H9 (cell line): ENCODE data around the gene SASH3. TPM values are rescaled to one million over a fixed set of nuclear protein-coding genes. Genes with fewer than 3 reads are reported as not detected.

Experiments used
- DNase-seq: peaks from one replicate; pipeline ENCODE4 v3.0.0-alpha.2; 2017
- H2AFZ ChIP-seq: one replicate; pipeline ENCODE4 v1.6.1; 2013; ENCODE audit warnings: mild to moderate bottlenecking, low read length, control low read depth, moderate library complexity
- H2AK5ac ChIP-seq: 2 replicates; pipeline ENCODE4 v1.6.1; 2013; ENCODE audit warnings: low read length, control low read depth, mixed read lengths; ENCODE audit not compliant: insufficient read length
- H2BK120ac ChIP-seq: one replicate; pipeline ENCODE4 v1.6.1; 2013; ENCODE audit warnings: low read depth, mild to moderate bottlenecking, low read length, control low read depth, inconsistent platforms; ENCODE audit not compliant: poor library complexity, severe bottlenecking
- H2BK12ac ChIP-seq: 2 replicates; pipeline ENCODE4 v1.6.1; 2013; ENCODE audit warnings: low read length, control low read depth, mixed read lengths, low read depth; ENCODE audit not compliant: insufficient read length
- H2BK15ac ChIP-seq: 2 replicates; pipeline ENCODE4 v1.6.1; 2013; ENCODE audit warnings: low read depth, low read length, control low read depth
- H2BK20ac ChIP-seq: one replicate; pipeline ENCODE4 v1.6.1; 2013; ENCODE audit warnings: low read depth, mild to moderate bottlenecking, low read length, control low read depth, inconsistent platforms; ENCODE audit not compliant: poor library complexity, severe bottlenecking
- H2BK5ac ChIP-seq: 2 replicates; pipeline ENCODE4 v1.6.1; 2013; ENCODE audit warnings: low read length, control low read depth, mixed read lengths; ENCODE audit not compliant: insufficient read length
- H3K14ac ChIP-seq: 2 replicates; pipeline ENCODE4 v1.6.1; 2013; ENCODE audit warnings: low read length, control low read depth; ENCODE audit not compliant: insufficient read depth
- H3K18ac ChIP-seq: 2 replicates; pipeline ENCODE4 v1.6.1; 2013; ENCODE audit warnings: low read depth, mild to moderate bottlenecking, mixed read lengths, low read length, control low read depth; ENCODE audit not compliant: insufficient read length
- H3K23ac ChIP-seq: 2 replicates; pipeline ENCODE4 v1.6.1; 2013; ENCODE audit warnings: low read length, control low read depth, mixed read lengths, low read depth; ENCODE audit not compliant: insufficient read length
- H3K23me2 ChIP-seq: 2 replicates; pipeline ENCODE4 v1.6.1; 2013; ENCODE audit warnings: low read depth, mild to moderate bottlenecking, mixed read lengths, low read length, control low read depth; ENCODE audit not compliant: insufficient read length, poor library complexity, severe bottlenecking
- H3K27ac ChIP-seq: 2 replicates; pipeline ENCODE4 v1.5.1; 2013; ENCODE audit warnings: low read length, control low read depth, mixed read lengths, low read depth; ENCODE audit not compliant: insufficient read length
- H3K27me3 ChIP-seq: 2 replicates; pipeline ENCODE4 v1.6.1; 2013; ENCODE audit warnings: low read length, control low read depth, inconsistent platforms; ENCODE audit not compliant: insufficient read depth
- H3K4ac ChIP-seq: 2 replicates; pipeline ENCODE4 v1.6.1; 2013; ENCODE audit warnings: low read depth, mild to moderate bottlenecking, control low read depth, inconsistent platforms, low read length, moderate library complexity
- H3K4me1 ChIP-seq: 2 replicates; pipeline ENCODE4 v1.6.1; 2013; ENCODE audit warnings: low read length, control low read depth, inconsistent platforms; ENCODE audit not compliant: insufficient read depth
- H3K4me2 ChIP-seq: 2 replicates; pipeline ENCODE4 v1.6.1; 2013; ENCODE audit warnings: low read length, control low read depth, mixed read lengths; ENCODE audit not compliant: insufficient read length, insufficient read depth
- H3K56ac ChIP-seq: 2 replicates; pipeline ENCODE4 v1.6.1; 2013; ENCODE audit warnings: low read depth, mild to moderate bottlenecking, mixed read lengths, low read length, control low read depth; ENCODE audit not compliant: insufficient read length
- H3K79me1 ChIP-seq: 2 replicates; pipeline ENCODE4 v1.6.1; 2013; ENCODE audit warnings: low read depth, mild to moderate bottlenecking, moderate library complexity, low read length, control low read depth, inconsistent platforms; ENCODE audit not compliant: insufficient read depth, poor library complexity, severe bottlenecking
- H3K79me2 ChIP-seq: 2 replicates; pipeline ENCODE4 v1.6.1; 2013; ENCODE audit warnings: low read length, control low read depth, inconsistent platforms; ENCODE audit not compliant: insufficient read depth
- H3K9ac ChIP-seq: 2 replicates; pipeline ENCODE4 v1.6.1; 2013; ENCODE audit warnings: low read length, control low read depth, mixed read lengths; ENCODE audit not compliant: insufficient read length; ENCODE audit errors: extremely low read depth
- H3K9me3 ChIP-seq: one replicate; pipeline ENCODE4 v1.6.1; 2013; ENCODE audit warnings: low read depth, low read length, inconsistent platforms; ENCODE audit not compliant: control insufficient read depth
- H3T11ph ChIP-seq: one replicate; pipeline ENCODE4 v1.6.1; 2013; ENCODE audit warnings: mild to moderate bottlenecking, low read length, control low read depth, inconsistent platforms
- H4K20me1 ChIP-seq: one replicate; pipeline ENCODE4 v1.6.1; 2013; ENCODE audit not compliant: control insufficient read depth, insufficient read length, insufficient read depth
- H4K5ac ChIP-seq: 2 replicates; pipeline ENCODE4 v1.6.1; 2013; ENCODE audit warnings: low read depth, mild to moderate bottlenecking, mixed read lengths, low read length, control low read depth; ENCODE audit not compliant: insufficient read length
- H4K8ac ChIP-seq: replicated peaks from 2 replicates; pipeline ENCODE4 v1.6.1; 2013; ENCODE audit warnings: low read length, control low read depth, mixed read lengths, low read depth; ENCODE audit not compliant: insufficient read length
- H4K91ac ChIP-seq: 2 replicates; pipeline ENCODE4 v1.6.1; 2013; ENCODE audit warnings: low read depth, mild to moderate bottlenecking, moderate library complexity, mixed read lengths, low read length, control low read depth; ENCODE audit not compliant: insufficient read length
- H3K27ac Mint-ChIP-seq, 3 experiments: 2 replicates in 2 of 3; 3 replicates in 1 of 3; pipeline ENCODE4 v1.8.0; 2020 to 2021; ENCODE audit warnings: mixed read lengths in 3 of 3, mild to moderate bottlenecking in 1 of 3, moderate library complexity in 1 of 3
- H3K27me3 Mint-ChIP-seq: 2 replicates; pipeline ENCODE4 v1.8.0; 2021; ENCODE audit warnings: low read depth, mild to moderate bottlenecking, moderate library complexity, mixed read lengths
- H3K36me3 Mint-ChIP-seq, 3 experiments: 2 replicates in 2 of 3; 3 replicates in 1 of 3; pipeline ENCODE4 v1.8.0; 2020 to 2021; ENCODE audit warnings: low read depth in 3 of 3, mixed read lengths in 3 of 3; ENCODE audit not compliant: insufficient read depth in 1 of 3
- H3K4me1 Mint-ChIP-seq, 2 experiments: 2 replicates each; pipeline ENCODE4 v1.8.0; 2020; ENCODE audit warnings: mixed read lengths in 2 of 2
- H3K4me3 Mint-ChIP-seq, 2 experiments: 2 replicates in 1 of 2; 3 replicates in 1 of 2; pipeline ENCODE4 v1.8.0; 2020 to 2021; ENCODE audit warnings: mild to moderate bottlenecking in 2 of 2, mixed read lengths in 2 of 2, moderate library complexity in 1 of 2
- H3K9me3 Mint-ChIP-seq, 2 experiments: 2 replicates in 1 of 2; 3 replicates in 1 of 2; pipeline ENCODE4 v1.8.0; 2020; ENCODE audit warnings: mild to moderate bottlenecking in 2 of 2, mixed read lengths in 2 of 2, moderate library complexity in 1 of 2
- WGBS: extraction: QIAGEN DNeasy Blood & Tissue Kit; methylation state at CpG from one replicate; pipeline ENCODE4 v1.1.7; 2013; ENCODE audit warnings: missing lambda C conversion rate, low lambda C conversion rate, mixed read lengths; ENCODE audit not compliant: insufficient read length; ENCODE audit errors: extremely low coverage; 5-methylcytosine and 5-hydroxymethylcytosine counted together
- total RNA-seq: library from RNA; stranded (reverse); gene quantifications from 2 replicates; pipeline ENCODE4 v1.2.1, GENCODE V29; 2021
- TF ChIP-seq, protein P1 (sequence below): fragments of 200-600 bp; sonication (generic); conservative IDR thresholded peaks from 3 replicates; pipeline ENCODE4 v1.8.0; 2021; ENCODE audit warnings: antibody characterized with exemption, mild to moderate bottlenecking

SASH3 gene
- total RNA-seq, 1 experiment from 2014 or later: not detected

DNA sequence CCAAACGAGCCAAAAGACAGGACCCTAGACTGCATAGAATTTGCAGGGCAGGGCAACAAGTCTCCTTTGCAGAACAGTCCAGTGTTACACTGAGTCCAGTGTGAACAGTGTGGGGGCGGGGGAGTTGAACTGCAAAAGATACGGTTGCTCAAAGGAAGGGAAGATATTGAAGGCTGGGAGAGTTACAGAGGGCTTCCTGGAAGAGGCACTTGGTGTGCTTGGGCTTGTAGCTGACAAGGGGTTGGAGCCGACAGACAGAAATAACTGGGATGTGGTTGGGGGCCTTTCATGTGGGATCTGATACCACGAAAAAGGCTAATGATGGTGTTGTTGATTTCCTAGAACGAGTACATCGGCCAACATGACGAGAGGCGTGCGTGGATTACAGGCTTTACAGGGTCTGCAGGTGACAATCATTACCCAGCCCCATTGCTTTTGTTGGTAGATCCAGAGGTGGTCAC lies 34.9 kb upstream of the SASH3 start:
- peaks cover 27% of the 10 kb centered on the region for H3K27me3 Mint-ChIP-seq
- no peaks in the 10 kb centered on the region for H3K23me2 ChIP-seq
- H3K36me3 Mint-ChIP-seq: no peaks in the 10 kb centered on the region; a peak in 2 of 7 replicates
- H2AFZ ChIP-seq: no peak overlapping the region
- no peak overlapping the region for H3K4me2 ChIP-seq
- H2BK120ac ChIP-seq: no peak overlapping the region
- H4K20me1 ChIP-seq: no peaks in the 10 kb centered on the region
- H3K4me1 Mint-ChIP-seq: peaks cover 12 to 18% of the 10 kb centered on the region in 2 experiments
- H3K4me3 Mint-ChIP-seq: no peak overlapping the region
- WGBS: no CpG with 5 or more reads among the region's 10 CpGs
- no peak overlapping the region for H2BK15ac ChIP-seq
- no peak overlapping the region for H3K23ac ChIP-seq
- TF ChIP-seq, protein P1, sequence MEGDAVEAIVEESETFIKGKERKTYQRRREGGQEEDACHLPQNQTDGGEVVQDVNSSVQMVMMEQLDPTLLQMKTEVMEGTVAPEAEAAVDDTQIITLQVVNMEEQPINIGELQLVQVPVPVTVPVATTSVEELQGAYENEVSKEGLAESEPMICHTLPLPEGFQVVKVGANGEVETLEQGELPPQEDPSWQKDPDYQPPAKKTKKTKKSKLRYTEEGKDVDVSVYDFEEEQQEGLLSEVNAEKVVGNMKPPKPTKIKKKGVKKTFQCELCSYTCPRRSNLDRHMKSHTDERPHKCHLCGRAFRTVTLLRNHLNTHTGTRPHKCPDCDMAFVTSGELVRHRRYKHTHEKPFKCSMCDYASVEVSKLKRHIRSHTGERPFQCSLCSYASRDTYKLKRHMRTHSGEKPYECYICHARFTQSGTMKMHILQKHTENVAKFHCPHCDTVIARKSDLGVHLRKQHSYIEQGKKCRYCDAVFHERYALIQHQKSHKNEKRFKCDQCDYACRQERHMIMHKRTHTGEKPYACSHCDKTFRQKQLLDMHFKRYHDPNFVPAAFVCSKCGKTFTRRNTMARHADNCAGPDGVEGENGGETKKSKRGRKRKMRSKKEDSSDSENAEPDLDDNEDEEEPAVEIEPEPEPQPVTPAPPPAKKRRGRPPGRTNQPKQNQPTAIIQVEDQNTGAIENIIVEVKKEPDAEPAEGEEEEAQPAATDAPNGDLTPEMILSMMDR: no peak
- no peak overlapping the region for H4K5ac ChIP-seq
- no peaks in the 10 kb centered on the region for H3K9me3 ChIP-seq
- DNase-seq: no peak
- no peaks in the 10 kb centered on the region for H3K4me1 ChIP-seq
- H3K27ac Mint-ChIP-seq: no peak overlapping the region
- no peak overlapping the region for H2BK12ac ChIP-seq
- H3K18ac ChIP-seq: no peak overlapping the region
- H3K4ac ChIP-seq: no peak overlapping the region
- H3K9ac ChIP-seq: no peak overlapping the region
- no peaks in the 10 kb centered on the region for H3K79me2 ChIP-seq
- no peak overlapping the region for H4K8ac ChIP-seq
- peaks cover 0 to 62% of the 10 kb centered on the region in 2 experiments; a peak in 3 of 5 replicates for H3K9me3 Mint-ChIP-seq
- H2BK5ac ChIP-seq: no peak overlapping the region
- no peak overlapping the region for H4K91ac ChIP-seq
- H2AK5ac ChIP-seq: no peak overlapping the region
- H3K27ac ChIP-seq: no peak overlapping the region
- no peaks in the 10 kb centered on the region for H3K79me1 ChIP-seq
- no peak overlapping the region for H3K56ac ChIP-seq
- no peak overlapping the region for H3T11ph ChIP-seq
- H3K14ac ChIP-seq: no peak overlapping the region
- H2BK20ac ChIP-seq: no peak overlapping the region
- H3K27me3 ChIP-seq: no peaks in the 10 kb centered on the region
